D721Med (cell line): ENCODE measurements around the gene TRDMT1.

ENCODE experiments used
- DNase-seq: peaks from one replicate; pipeline ENCODE4 v3.0.0; 2011; ENCODE audit warnings: low spot score; ENCODE audit not compliant: insufficient read length
- FAIRE-seq: peaks from 2 replicates; lab custom pipeline; 2011; peaks lifted over from hg19 to GRCh38; lab: Jason Lieb, UNC
- TF ChIP-seq, protein P1 (sequence below): IDR thresholded peaks from 2 replicates; pipeline ENCODE4 v1.5.1; 2012; ENCODE audit warnings: mild to moderate bottlenecking, control low read depth; ENCODE audit not compliant: insufficient read depth; ENCODE audit errors: missing control alignments

TRDMT1 gene

DNA sequence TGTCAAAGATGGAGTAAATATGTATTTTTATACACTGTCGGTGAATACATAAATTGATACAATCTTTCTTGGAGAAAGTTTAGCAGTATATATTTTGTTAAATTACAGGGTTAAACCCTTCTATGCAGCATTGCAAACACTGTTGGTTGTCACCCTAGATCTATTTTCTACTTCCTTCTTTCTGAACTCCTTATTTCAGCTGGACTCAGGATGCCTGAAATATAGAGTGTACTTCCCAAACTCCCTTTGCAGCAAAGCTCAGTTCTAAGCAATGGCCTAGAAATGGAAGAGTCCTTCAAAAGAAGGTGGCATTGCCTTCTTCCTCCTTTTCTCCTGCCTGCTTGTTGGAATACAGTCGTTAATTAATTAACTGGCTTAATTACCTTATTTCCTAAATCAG, 92.4 kb downstream of the TRDMT1 start:
- FAIRE-seq (no peak), DNase-seq (no peak)
- TF ChIP-seq, protein P1, sequence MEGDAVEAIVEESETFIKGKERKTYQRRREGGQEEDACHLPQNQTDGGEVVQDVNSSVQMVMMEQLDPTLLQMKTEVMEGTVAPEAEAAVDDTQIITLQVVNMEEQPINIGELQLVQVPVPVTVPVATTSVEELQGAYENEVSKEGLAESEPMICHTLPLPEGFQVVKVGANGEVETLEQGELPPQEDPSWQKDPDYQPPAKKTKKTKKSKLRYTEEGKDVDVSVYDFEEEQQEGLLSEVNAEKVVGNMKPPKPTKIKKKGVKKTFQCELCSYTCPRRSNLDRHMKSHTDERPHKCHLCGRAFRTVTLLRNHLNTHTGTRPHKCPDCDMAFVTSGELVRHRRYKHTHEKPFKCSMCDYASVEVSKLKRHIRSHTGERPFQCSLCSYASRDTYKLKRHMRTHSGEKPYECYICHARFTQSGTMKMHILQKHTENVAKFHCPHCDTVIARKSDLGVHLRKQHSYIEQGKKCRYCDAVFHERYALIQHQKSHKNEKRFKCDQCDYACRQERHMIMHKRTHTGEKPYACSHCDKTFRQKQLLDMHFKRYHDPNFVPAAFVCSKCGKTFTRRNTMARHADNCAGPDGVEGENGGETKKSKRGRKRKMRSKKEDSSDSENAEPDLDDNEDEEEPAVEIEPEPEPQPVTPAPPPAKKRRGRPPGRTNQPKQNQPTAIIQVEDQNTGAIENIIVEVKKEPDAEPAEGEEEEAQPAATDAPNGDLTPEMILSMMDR: no peak

GRCh38 chr10:17106991-17107390, 94.5 kb downstream of the TRDMT1 start:
- FAIRE-seq (no peak), DNase-seq (no peak)
- TF ChIP-seq, protein P1: no peak

DNA sequence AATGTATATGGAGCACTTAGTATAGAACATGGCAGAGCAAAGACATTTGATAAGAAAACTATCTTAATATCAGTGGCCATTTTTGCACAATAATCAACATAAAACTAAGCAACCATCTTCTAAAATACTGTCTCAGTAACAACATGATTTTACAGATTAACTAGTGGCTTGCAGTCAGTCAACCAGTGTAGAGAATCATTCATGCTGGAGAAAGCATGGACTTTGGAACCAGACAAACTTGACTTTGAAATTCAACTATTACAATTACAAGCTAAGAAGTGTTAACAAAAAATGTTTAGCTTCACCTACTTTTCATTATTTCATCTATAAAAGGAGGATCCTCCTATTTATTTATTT, 99.6 kb downstream of the TRDMT1 start:
- FAIRE-seq (no peak), DNase-seq (no peak)
- TF ChIP-seq, protein P1: no peak

DNA sequence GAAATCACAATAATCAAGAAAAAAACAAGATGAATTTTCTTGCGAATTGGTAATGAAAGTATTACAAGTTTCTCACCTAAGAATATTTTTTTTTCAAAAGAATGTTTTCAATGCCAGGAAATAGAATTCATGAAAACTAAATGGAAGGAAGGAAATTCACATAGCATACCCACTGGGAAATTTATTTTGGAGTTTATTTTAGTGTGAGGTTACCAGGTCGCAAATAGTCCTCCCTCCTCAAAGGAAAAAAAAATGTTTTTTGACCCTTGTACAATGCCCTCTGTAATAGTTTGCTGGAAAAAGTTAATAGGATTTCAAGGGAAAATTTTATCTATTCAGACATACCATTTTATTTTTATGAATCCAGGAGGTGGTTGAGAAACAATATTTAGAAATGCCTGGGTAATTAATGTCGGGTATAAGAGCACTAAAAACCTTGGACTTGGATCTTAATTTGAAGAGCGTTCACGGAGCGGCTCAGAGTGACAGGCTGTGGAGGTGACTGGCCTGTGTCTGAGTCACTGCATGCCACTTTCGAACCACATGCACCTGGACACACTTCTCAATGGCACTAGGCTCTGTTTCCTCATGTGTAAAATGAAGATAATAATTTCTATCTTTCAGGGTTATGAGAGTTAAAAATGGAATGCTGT, 100.1 kb downstream of the TRDMT1 start:
- no peak for DNase-seq

GRCh38 chr10:17100586-17100985, 100.9 kb downstream of the TRDMT1 start:
- DNase-seq (no peak), FAIRE-seq (no peak)
- TF ChIP-seq, protein P1: no peak

More for the DNA sequence above, 100.1 kb downstream of the TRDMT1 start:
- TF ChIP-seq, protein P1: no peak
- no peak for FAIRE-seq

DNA sequence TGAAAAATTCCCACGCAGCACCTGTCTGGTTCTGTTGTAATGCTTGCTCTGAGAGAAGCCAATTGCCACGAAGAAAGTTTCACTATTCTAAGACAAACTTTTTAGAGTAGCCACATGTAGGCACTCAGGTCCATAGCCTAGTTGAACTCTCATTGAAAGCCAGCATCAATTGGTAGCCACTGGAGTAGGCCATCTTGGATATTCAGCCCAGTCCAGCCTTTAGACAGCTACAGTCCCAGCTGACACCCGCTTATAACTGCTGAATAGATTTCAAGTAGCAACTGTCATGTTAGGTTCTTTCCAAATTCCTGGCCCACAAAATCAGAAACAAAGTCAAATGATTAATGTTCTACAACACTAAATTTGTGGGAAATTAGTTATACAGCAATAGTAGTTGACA, 103.5 kb downstream of the TRDMT1 start:
- DNase-seq (no peak), FAIRE-seq (no peak)
- TF ChIP-seq, protein P1: no peak
